Esophagus squamous epithelium (tissue), 5 donors: Measurements from ENCODE around the gene APH1A. TPM values are rescaled to one million over a fixed set of nuclear protein-coding genes. Genes with fewer than 3 reads are reported as not detected.

Experiments used
- DNase-seq: peaks from one replicate; lab custom pipeline; 2025; lab: John Stamatoyannopoulos, UW
- H3K27ac ChIP-seq, 4 donors: fragments of 200-600 bp; sonication (generic); one replicate each; pipeline ENCODE4 v1.5.1; 2016 to 2019; ENCODE audit warnings: mild to moderate bottlenecking in 1 of 4
- H3K27me3 ChIP-seq, 4 donors: fragments of 200-600 bp; sonication (generic); 1 replicate in 3 of 4; 2 replicates in 1 of 4; pipeline versions ENCODE4 v1.5.1 to v1.6.0; 2017 to 2021; ENCODE audit warnings: antibody characterized with exemption in 1 of 4
- H3K36me3 ChIP-seq, 3 donors: fragments of 200-600 bp; sonication (generic); one replicate each; pipeline ENCODE4 v1.5.1; 2016 to 2019
- H3K4me1 ChIP-seq, 3 donors: fragments of 200-600 bp; sonication (generic); one replicate each; pipeline ENCODE4 v1.5.1; 2017 to 2019
- H3K4me3 ChIP-seq, 4 donors: fragments of 200-600 bp; sonication (generic); 1 replicate in 3 of 4; 2 replicates in 1 of 4; pipeline ENCODE4 v1.5.1; 2016 to 2019; ENCODE audit warnings: mild to moderate bottlenecking in 2 of 4, moderate library complexity in 1 of 4
- H3K9me3 ChIP-seq, 3 donors: fragments of 200-600 bp; sonication (generic); one replicate each; pipeline ENCODE4 v1.5.1; 2016 to 2019
- POLR2A ChIP-seq, 4 donors: fragments of 450-650 bp; IDR thresholded peaks; one replicate each; pipeline ENCODE4 v1.6.1; 2017; ENCODE audit warnings: antibody characterized with exemption in 4 of 4, mild to moderate bottlenecking in 4 of 4, moderate library complexity in 3 of 4
- WGBS, 2 donors: methylation state at CpG; one replicate each; pipeline ENCODE4 v1.1.5; 2018; 5-methylcytosine and 5-hydroxymethylcytosine counted together
- intact Hi-C: fragments of 100-400 bp; cut with DNase I; formaldehyde crosslinking; loops from one replicate; pipeline ENCODE4 v1.15.0; 2022
- total RNA-seq, 4 donors: library from RNA; depleted of rRNA; stranded (reverse); fragments of >200 nt; gene quantifications; one replicate each; pipeline ENCODE4 v1.1.0, GENCODE V29; 2016
- TF ChIP-seq, protein P1 (sequence below), 6 experiments: fragments of 450-650 bp in 4 of 6; fragments of 200-600 bp in 2 of 6; sonication (generic) in 2 of 6; IDR thresholded peaks; one replicate each; pipeline ENCODE4 v1.5.1; 2016 to 2019; ENCODE audit warnings: antibody characterized with exemption in 6 of 6, mild to moderate bottlenecking in 4 of 6, moderate library complexity in 4 of 6
- donor health status: DM: yes; HTN: yes; CAD: no.

APH1A gene
- total RNA-seq, 4 donors from 2014 or later: 94.0 to 112 (median 95.2) TPM

DNA sequence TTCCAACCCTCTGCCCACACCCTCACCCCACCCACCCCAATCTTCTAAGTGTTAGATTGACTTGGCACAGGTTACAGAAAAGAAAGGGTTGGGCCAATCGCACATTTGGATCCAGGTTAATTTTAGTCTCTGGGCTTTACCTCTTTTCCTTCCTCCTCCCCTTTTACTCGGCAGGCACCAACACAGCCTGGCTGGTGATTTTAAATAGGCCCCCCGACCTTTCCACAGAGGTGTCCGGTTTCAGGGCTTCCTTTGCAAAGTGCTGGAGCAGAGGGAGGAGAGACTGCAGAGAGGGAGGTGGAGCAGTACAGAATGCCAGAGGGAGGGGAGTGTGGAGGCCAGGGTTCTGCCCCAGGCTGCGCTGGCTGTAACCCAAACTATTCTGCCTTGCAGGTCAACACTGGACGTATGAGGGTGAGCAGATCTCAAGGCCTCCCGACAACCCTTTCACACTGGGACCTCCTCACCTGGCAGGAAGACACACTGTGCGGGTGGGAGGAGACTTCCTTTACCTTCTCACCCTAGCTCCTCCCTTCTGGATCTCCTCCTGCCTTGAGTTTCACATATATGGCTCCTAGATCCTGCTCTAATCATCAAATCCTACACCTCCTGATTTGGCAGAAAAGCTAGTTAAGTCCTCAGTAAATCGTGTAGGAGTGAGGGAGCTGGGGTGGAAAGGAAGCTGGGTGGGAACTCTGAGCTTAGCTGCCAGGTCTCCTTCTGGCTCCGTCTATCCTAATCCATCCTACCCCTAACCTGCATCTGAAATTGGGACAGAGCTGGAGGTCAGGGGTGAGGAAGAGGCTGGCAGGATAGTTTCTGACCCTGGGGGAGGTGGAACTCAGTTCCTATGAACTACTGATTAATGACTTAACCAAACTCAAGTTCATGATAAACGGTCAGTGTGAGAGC, 8.8 kb downstream of the APH1A start:
- Histone ChIP-seq H3K9me3 (no peaks in the 10 kb centered on the region), H3K4me1 (peaks cover 9 to 50% (median 20%) of the 10 kb centered on the region in 3 donors), H3K27ac (peak overlapping the region in 2 of 4 donors; percentile 6 to 43), H3K36me3 (peaks cover 0 to 11% (median 0%) of the 10 kb centered on the region in 3 donors), H3K27me3 (peaks cover 0 to 23% (median 0%) of the 10 kb centered on the region in 4 donors), H3K4me3 (peak overlapping the region in 3 of 4 donors; percentile 11 to 41 (median 25))
- intact Hi-C loops: no loop called here
- no peak for DNase-seq
- TF ChIP-seq POLR2A (IDR thresholded peaks at IDR 0.05): no peak
- TF ChIP-seq, protein P1, sequence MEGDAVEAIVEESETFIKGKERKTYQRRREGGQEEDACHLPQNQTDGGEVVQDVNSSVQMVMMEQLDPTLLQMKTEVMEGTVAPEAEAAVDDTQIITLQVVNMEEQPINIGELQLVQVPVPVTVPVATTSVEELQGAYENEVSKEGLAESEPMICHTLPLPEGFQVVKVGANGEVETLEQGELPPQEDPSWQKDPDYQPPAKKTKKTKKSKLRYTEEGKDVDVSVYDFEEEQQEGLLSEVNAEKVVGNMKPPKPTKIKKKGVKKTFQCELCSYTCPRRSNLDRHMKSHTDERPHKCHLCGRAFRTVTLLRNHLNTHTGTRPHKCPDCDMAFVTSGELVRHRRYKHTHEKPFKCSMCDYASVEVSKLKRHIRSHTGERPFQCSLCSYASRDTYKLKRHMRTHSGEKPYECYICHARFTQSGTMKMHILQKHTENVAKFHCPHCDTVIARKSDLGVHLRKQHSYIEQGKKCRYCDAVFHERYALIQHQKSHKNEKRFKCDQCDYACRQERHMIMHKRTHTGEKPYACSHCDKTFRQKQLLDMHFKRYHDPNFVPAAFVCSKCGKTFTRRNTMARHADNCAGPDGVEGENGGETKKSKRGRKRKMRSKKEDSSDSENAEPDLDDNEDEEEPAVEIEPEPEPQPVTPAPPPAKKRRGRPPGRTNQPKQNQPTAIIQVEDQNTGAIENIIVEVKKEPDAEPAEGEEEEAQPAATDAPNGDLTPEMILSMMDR (IDR thresholded peaks at IDR 0.05): no peak
- 23 to 24% methylated on average over 8 to 11 of the region's 11 CpGs for WGBS, 2 donors

DNA sequence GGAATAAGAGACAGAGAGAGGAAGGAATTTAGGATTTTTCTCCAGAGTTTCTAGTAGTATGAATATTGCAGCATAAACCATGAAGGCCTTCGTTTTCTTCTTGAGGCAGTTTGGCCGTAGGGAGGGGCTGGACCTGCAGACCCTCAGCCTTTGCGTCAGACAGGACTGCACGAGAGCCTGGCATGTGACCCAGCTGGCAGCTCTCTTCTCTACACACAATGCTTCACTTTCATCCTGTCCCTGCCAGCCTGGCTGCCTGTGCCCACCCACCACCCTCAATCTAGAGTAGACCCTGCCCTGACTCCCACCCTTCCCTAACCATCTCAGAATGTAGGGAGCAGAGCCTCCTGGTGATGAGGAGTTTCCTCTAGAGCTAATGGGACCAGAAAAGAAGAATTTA, 9.6 kb downstream of the APH1A start:
- no peak for DNase-seq
- Histone ChIP-seq H3K36me3 (peaks cover 0 to 3% (median 0%) of the 10 kb centered on the region in 3 donors), H3K27me3 (peaks cover 0 to 23% (median 0%) of the 10 kb centered on the region in 4 donors), H3K4me1 (peaks cover 9 to 50% (median 20%) of the 10 kb centered on the region in 3 donors), H3K4me3 (no peak overlapping the region), H3K27ac (peak overlapping the region in 1 of 4 donors; percentile 43), H3K9me3 (no peaks in the 10 kb centered on the region)
- no peak for TF ChIP-seq POLR2A (IDR thresholded peaks at IDR 0.05)
- TF ChIP-seq, protein P1 (IDR thresholded peaks at IDR 0.05): no peak
- intact Hi-C loops: no loop called here
- WGBS, 2 donors: 47 to 50% methylated on average over 4 of the region's 4 CpGs

DNA sequence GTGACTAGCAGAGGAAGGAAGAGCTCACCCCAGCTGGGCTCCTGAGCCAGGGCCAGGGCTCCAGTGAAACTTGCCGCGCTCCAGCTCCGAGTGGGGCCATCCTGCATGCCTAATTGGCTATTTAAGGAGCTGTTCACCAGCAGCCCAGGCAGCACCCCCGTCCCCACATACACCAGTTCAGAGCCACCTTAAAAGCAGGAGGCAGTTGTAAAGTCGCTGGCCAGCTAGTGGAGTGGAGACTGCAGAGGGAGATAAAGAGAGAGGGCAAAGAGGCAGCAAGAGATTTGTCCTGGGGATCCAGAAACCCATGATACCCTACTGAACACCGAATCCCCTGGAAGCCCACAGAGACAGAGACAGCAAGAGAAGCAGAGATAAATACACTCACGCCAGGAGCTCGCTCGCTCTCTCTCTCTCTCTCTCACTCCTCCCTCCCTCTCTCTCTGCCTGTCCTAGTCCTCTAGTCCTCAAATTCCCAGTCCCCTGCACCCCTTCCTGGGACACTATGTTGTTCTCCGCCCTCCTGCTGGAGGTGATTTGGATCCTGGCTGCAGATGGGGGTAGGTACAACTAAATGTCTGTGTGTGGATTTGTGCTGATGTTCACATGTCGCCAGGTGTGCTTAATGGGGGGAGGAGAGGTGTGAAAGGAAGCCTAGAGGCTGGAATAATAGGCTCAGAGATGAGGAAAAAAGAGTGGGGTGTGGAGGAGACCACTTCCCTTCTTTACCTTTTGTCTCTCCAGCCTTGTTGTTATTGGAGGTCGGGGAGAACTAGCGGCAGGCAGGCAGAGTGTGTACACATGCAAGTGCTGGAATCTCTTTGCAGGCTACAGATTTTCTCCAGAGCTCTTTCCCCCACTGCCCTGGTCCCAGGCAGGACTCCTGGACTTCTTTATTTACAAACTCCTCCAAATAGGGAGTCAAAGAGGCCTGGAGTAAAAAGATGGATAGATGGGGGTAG, 10.9 kb downstream of the APH1A start, which contains the start of gene CA14:
Gene CA14, plus strand, starts transcription at position 151 of the 962 bp plus-strand sequence. Its CDS starts 355 bp downstream, at position 506.
- intact Hi-C loops: no loop called here
- WGBS, 2 donors: 64 to 65% methylated on average over 8 to 10 of the region's 13 CpGs
- H3K27me3 ChIP-seq: peaks cover 0 to 23% (median 0%) of the 10 kb centered on the region in 4 donors
- peak within 1 kb of the TSS in 2 of 4 donors; percentile 58 to 70 for H3K27ac ChIP-seq
- no peaks in the 10 kb centered on the region for H3K36me3 ChIP-seq
- peaks cover 9 to 44% (median 20%) of the 10 kb centered on the region in 3 donors for H3K4me1 ChIP-seq
- DNase-seq: no peak
- no peak within 1 kb of the TSS for H3K4me3 ChIP-seq
- no peaks in the 10 kb centered on the region for H3K9me3 ChIP-seq
- TF ChIP-seq POLR2A (IDR thresholded peaks at IDR 0.05): no peak
- TF ChIP-seq, protein P1 (IDR thresholded peaks at IDR 0.05): no peak

DNA sequence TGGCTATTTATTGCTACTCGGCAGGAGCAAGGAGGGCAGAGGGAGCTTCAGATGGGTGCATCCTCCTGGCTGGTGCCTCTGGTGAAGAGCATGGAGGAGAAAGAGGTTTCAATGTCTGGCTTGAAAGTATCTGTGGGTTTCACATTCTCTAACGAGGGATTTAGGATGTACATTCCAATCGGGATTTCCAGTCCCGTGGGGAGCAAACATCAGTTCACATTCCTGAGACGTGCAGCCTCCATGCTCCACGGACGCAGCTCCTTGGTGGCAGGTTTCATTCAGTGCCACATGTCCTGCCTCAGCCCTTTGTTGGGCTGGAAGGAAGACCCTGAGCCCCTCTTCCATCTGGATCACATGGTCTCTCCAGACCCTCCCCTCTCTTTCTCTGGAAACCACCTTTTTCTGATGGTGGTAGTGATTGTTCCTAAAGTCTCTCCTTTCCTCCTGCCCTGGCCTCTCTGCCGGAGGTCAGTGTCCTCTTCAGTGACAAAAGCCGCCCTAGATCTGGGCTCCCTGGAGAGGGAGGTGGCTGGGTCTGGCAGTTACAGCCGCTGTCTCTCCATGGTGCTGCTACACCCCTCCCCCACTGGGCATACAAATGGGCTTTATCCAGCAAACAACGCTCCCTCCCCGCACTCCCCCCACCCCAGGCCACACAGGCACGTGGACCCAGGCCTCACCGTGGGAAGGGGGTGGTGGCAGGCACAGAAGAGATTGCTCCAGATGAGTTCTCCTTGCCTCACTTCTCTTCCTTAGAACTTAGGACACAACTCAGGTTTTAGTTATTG, 12.1 kb downstream of the APH1A start:
- Histone ChIP-seq H3K4me1 (peaks cover 9 to 34% (median 20%) of the 10 kb centered on the region in 3 donors), H3K27ac (peak overlapping the region in 2 of 4 donors; percentile 58 to 70), H3K9me3 (no peaks in the 10 kb centered on the region), H3K4me3 (peak overlapping the region in 2 of 4 donors; percentile 7 to 17), H3K27me3 (peaks cover 0 to 23% (median 0%) of the 10 kb centered on the region in 4 donors), H3K36me3 (no peaks in the 10 kb centered on the region)
- 24 to 32% methylated on average over 11 to 12 of the region's 14 CpGs for WGBS, 2 donors
- intact Hi-C loops: no loop called here
- no peak for TF ChIP-seq POLR2A (IDR thresholded peaks at IDR 0.05)
- TF ChIP-seq, protein P1 (IDR thresholded peaks at IDR 0.05): no peak
- DNase-seq: no peak
